ENCODE data around the gene FBXL22. TPM values are rescaled to one million over a fixed set of nuclear protein-coding genes. Genes with fewer than 3 reads are reported as not detected.

The FBXL22 gene
- total RNA-seq, 4 donors from 2014 or later, result 0.56 to 2.8 (median 0.60) TPM; not detected in 1

- no peak for TF ChIP-seq CTCF (IDR thresholded peaks at IDR 0.05)
- ATAC-seq (ENCODE audit: low FRiP score), result no peak
- no peak for DNase-seq (ENCODE audit: low spot score)
These were observed 37.4 kb upstream of the FBXL22 start for GRCh38 chr15:63559753-63560152.

DNA sequence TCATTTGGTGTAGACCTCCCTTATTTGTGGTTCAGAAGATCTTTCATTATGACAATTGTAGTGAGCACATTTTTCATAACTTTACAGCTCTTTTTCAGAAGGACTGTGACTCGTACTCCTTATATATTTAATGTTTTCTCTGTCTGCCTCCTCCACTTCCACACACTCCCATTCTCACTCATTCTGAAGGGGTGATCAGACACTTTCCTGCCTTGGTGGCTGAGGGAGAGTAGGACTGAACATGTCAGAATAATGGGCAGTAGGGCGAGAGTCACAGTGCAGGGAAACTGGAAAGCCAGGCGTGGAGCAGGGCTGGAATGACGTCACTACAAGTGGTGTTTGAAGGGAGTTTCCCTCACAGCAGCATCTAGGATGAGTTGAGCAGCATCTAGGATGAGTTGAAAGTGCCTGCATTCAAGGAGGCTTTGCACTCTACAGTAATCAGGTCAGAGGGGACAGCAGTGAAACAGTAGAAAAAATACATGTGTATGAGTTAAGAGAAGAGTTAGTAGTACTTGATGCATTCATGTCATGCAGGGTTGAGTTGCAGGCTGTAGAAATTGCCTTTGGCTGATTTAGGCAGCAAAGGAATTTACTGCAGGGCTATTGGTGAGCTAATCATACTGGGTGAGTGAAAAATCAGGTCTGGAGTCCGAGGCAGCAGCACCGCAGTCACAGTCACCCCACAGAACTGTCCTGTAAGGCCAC is 36.3 kb upstream of the FBXL22 start:
- ATAC-seq (ENCODE audit: low FRiP score), result no peak
- TF ChIP-seq CTCF (IDR thresholded peaks at IDR 0.05), result no peak

DNA sequence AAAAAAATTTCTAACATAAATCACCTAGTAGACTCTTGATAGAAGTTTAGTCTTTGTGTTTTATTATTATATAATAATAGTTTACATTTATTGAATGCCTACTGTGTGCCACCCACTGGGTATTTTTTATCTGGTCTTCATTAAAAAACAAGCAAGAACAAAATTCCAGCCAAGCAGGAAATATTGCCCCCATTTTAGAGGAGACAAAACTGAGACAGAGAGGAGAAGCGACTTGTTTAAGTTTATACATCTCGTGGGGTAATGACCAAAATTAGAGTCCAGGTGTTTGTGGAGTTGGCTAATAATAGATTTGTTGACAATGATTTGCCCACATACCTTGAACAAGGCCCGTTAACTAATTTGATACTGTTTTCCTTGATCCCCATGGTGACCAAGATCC is 33.1 kb upstream of the FBXL22 start:
- no peak for ATAC-seq (ENCODE audit: low FRiP score)
- TF ChIP-seq CTCF (IDR thresholded peaks at IDR 0.05), result no peak
- no peak for DNase-seq (ENCODE audit: low spot score)

More for the DNA sequence above, 36.3 kb upstream of the FBXL22 start:
- no peak for DNase-seq (ENCODE audit: low spot score)

GRCh38 chr15:63565536-63566186 is 31.5 kb upstream of the FBXL22 start:
- no peak for ATAC-seq (ENCODE audit: low FRiP score)
- DNase-seq (ENCODE audit: low spot score), result no peak
- no peak for TF ChIP-seq CTCF (IDR thresholded peaks at IDR 0.05)

- DNase-seq (ENCODE audit: low spot score) (no peak), ATAC-seq (ENCODE audit: low FRiP score) (no peak)
- no peak for TF ChIP-seq CTCF (IDR thresholded peaks at IDR 0.05)
These were observed 24.3 kb upstream of the FBXL22 start for GRCh38 chr15:63572749-63573464.

GRCh38 chr15:63573533-63573932 is 23.7 kb upstream of the FBXL22 start:
- ATAC-seq (ENCODE audit: low FRiP score) (no peak), DNase-seq (ENCODE audit: low spot score) (no peak)
- no peak for TF ChIP-seq CTCF (IDR thresholded peaks at IDR 0.05)

All from omental fat pad (tissue), 4 donors.